SK-N-SH (cell line): ENCODE results near the gene CACNG7.
A peak's percentile ranks its signal among the peaks of the same experiment; 100 is the strongest.

Experiments used
- CTCF ChIP-seq: fragments of 200-600 bp; sonication (generic); IDR thresholded peaks from 2 replicates; pipeline ENCODE4 v1.6.1; 2017; ENCODE audit warnings: antibody characterized with exemption, mild to moderate bottlenecking, moderate library complexity
- EP300 ChIP-seq, 2 experiments: IDR thresholded peaks; 2 replicates each; pipeline versions ENCODE4 v1.4.0 to v1.6.1; 2012; ENCODE audit warnings: borderline replicate concordance in 1 of 2, low read depth in 1 of 2, low read length in 1 of 2
- EZH2phosphoT487 ChIP-seq: fragments of 200-600 bp; sonication (generic); IDR thresholded peaks from 2 replicates; pipeline ENCODE4 v1.6.1; 2017; ENCODE audit warnings: low read depth, mixed run types, mild to moderate bottlenecking, antibody characterized with exemption, moderate library complexity, borderline replicate concordance
- FOXM1 ChIP-seq: IDR thresholded peaks from 2 replicates; pipeline ENCODE4 v1.4.0; 2012; ENCODE audit warnings: low read depth, mild to moderate bottlenecking
- GABPA ChIP-seq: IDR thresholded peaks from 2 replicates; pipeline ENCODE4 v1.4.0; 2012; ENCODE audit warnings: low read depth, mild to moderate bottlenecking
- JUND ChIP-seq: IDR thresholded peaks from 2 replicates; pipeline ENCODE4 v1.4.0; 2012
- POLR2AphosphoS5 ChIP-seq: IDR thresholded peaks from 2 replicates; pipeline ENCODE4 v1.6.1; 2012; ENCODE audit warnings: low read depth, low read length
- RFX5 ChIP-seq: IDR thresholded peaks from 2 replicates; pipeline ENCODE4 v1.6.1; 2012; ENCODE audit warnings: mild to moderate bottlenecking, improper control_type of control experiment, low read length
- TAF1 ChIP-seq: IDR thresholded peaks from 2 replicates; pipeline ENCODE4 v1.6.1; 2012; ENCODE audit warnings: low read depth, mild to moderate bottlenecking, low read length, moderate library complexity, borderline replicate concordance
- YY1 ChIP-seq: IDR thresholded peaks from 2 replicates; pipeline ENCODE4 v1.4.0; 2012; ENCODE audit warnings: low read depth, mild to moderate bottlenecking

GRCh38 chr19:53908935-53909415 is at the start of gene CACNG7:
- TF ChIP-seq YY1 (no peak), FOXM1 (no peak), GABPA (no peak), EZH2phosphoT487 (no peak), RFX5 (no peak), CTCF (no peak), POLR2AphosphoS5 (0 out of 2 replicates have a peak, but pooled peaks have one; percentile 16), JUND (no peak), TAF1 (no peak), EP300 (IDR thresholded peaks at IDR 0.05; ENCODE audit: borderline replicate concordance in 1 of 2, low read depth in 1 of 2, low read length in 1 of 2) (no peak)
